ENCODE measurements around the gene SERPINC1.
"Not testable (repeated sequence)": the region's sequence is repeated elsewhere in the genome, so short reads cannot be mapped to it uniquely, and the experiment has no call there.

Gene SERPINC1

DNA sequence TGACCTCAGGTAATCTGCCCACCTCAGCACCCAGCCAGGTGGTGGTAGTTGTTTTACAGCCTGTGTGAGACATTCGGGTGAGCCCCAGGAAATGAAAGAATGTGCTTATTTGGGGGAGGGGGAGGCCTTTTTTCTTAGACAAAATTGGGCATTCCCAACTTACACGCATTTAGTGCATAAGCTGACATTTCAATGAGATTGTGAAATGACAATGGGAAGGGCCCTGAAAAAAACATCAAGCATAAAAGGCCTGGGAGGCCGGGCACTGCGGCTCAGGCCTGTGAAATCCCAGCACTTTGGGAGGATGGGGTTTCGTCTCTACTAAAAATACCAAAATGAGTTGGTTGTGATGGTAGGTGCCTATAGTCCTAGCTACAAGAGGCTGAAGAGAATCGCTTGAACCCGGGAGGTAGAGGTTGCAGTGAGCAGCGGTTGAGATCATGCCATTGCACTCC, 54.3 kb downstream of the SERPINC1 start:
- peak; percentile 52 for DNase-seq

GRCh38 chr1:173862146-173862768, 54.9 kb downstream of the SERPINC1 start:
- DNase-seq = peak; percentile 69

GRCh38 chr1:173861731-173862145, 55.4 kb downstream of the SERPINC1 start:
- peak; percentile 67 for DNase-seq

DNA sequence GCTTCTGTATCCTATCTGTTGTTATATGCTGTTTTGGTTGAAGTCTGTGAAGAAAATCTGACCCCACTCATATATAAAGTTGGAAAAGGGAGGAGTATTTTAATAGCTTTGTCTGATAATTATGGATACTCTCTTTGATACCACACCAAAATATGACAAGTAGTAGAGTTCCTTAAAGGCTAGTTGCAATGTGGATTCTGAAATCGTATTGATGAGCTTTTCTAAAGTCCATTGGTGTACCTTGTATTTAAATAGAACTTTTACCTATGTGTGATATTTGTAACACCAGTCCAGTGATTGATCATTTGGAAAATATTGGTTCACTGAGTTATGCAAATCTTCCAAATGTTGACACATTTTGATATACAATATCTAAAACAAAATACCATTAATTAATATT, 57.1 kb downstream of the SERPINC1 start:
- DNase-seq = no peak

DNA sequence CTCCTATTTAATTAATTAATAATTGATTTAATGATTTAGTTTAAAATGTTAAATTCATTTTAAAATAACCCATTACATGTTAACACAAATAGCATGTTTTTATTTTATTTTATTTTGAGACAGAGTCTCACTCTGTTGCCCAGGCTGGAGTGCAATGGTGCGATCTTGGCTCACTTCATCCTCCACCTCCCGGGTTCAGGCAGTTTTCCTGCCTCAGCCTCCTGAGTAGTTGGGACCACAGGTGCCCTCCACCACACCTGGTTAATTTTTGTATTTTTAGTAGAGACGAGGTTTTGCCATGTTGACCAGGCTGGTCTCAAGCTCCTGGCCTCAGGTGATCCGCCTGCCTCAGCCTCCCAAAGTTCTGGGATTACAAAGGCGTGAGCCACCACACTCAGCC, 57.6 kb downstream of the SERPINC1 start:
- DNase-seq = not testable (repeated sequence)

- no peak for DNase-seq
Observed at GRCh38 chr1:173857363-173857917, 59.7 kb downstream of the SERPINC1 start.

GRCh38 chr1:173856903-173857302, 60.2 kb downstream of the SERPINC1 start:
- no peak for DNase-seq

GRCh38 chr1:173856014-173856413, 61.1 kb downstream of the SERPINC1 start:
- DNase-seq = no peak

Data from activated CD4-positive, alpha-beta T cell treated with anti-CD3 and anti-CD28 coated beads, Interleukin-10, Interleukin-2, amounts not matched to agents 100 ng/mL and 50 ng/mL, durations not matched to agents 16 hours and 8 hours (primary cell).